A172 (cell line): ENCODE measurements around the gene GMPPA. TPM values are rescaled to one million over a fixed set of nuclear protein-coding genes. Genes with fewer than 3 reads are reported as not detected.

Experiments used
- DNase-seq: peaks from one replicate; pipeline ENCODE4 v3.0.0-alpha.2; 2015; ENCODE audit warnings: low spot score
- total RNA-seq: library from RNA; depleted of rRNA; stranded (reverse); fragments of >200 nt; shearing (Covaris generic); gene quantifications from 2 replicates; pipeline ENCODE4 v1.2.3, GENCODE V29; 2014

GMPPA gene
- total RNA-seq, 1 experiment from 2014 or later: 54.7 TPM

DNA sequence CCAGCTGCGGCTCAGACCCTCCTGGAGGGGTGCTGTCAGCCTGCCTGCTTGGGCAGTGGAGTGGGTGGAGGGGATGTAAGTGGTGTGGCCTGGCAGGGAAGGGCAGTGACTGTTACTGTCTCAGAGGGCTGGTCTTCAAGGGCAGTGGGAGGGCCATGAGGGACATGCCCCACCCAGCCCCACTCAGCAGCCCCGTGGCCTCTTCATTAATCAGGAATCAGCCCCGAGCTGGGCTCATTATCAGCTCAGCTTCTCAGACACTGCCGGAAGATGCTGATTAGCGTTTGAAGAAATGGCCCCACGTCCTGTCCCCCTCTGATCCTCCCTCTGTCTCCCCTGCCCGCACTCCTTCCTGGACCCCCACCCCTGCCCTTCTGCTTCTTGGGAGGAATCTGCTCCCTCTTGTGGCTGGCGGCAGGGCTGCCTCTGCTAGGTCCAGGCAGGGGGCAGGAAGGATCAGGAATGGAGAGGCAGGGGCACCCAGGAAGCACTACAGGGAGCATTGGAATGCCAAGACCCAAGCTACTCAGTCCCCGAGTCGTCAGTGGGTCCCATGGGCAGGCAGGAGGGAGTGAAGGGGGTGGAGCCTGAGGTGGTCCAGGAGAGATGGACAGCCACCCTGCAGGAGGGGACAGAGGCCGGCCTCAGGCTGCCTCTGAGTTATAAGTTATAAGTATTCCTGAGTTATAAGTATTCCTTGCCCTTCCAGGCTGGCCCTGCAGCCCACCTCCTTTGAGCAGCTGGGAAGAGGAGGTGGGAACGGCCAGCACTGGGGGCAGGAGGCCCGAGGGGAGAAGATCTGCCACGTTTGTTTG is 22.6 kb downstream of the GMPPA start:
- peak; percentile 83 for DNase-seq

DNA sequence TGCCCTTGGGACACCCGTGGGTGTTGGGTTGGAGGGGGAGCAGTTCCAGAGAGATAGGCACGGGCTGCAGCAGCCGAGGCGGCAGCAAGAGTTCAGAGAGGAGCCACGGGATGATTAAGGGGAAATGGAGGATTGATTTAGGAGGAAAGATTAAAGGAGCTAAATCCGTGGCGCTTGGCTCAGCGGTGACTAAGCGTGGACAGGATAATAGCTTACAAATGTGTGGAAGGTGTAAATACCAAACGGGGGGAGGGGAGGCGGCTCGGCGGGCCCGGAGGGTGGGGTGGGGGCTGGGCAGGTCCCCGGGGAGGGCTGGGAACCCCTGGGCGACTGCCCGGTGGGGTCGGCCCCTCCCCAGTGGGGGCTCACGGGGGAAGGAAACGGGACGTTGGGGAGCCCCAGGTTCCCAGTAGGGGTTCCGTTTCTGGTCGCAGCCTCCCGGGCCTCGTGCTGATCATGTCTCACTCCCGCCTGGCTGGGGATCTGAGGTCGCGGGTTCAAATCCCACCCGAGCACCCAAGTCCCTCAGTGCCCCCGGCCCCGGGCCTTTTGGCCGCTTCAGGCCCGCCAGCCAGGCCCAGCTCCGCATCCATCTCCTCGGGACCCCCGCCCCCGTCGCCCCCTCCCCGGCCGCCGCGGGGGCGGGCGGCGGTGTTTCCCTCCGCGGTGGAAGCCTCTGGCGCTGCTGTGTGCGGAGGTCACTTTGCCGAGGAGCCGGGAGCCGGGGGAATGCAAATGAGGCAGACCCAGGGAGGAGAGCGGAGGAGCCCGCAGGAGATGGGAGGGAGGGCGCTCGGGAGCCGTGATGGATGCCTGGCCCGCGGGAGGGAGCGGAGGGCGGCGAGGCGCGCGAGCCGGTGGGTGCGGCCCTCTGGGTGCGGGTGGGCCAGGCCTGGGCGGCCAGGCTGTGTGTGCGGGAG is 23.7 kb downstream of the GMPPA start:
- peak; percentile 95 for DNase-seq

DNA sequence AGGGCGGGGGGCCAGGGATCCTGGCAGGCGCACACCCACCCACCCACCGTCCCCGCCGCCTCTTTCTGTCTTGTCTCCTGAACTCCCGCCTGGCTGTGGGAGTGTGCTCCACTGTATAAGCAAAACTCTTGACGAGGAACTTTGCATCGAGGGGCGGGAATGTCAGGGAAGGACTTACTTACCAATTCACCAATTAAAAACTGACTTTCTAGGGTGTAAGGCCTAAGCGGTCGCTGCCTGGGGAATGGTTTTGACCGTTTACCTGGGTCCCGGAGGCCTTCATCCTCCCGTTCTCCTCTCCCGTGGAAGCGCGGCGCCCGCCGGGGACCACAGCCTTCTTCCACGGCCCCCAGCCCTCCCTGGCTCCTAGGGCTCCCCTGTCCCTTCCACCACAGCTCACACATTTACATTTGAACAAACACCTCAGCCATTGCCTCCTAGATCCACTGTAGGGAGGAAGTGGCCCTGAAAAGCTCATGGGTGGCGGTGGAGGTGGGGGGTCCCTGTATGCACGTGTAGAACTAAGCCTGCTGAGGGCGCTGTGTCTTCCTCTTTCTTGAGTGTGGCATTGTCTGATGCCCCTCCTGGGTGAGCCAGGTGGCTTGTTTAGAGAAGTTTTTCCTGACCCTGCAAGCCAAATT is 24.5 kb downstream of the GMPPA start:
- DNase-seq: peak; percentile 40

DNA sequence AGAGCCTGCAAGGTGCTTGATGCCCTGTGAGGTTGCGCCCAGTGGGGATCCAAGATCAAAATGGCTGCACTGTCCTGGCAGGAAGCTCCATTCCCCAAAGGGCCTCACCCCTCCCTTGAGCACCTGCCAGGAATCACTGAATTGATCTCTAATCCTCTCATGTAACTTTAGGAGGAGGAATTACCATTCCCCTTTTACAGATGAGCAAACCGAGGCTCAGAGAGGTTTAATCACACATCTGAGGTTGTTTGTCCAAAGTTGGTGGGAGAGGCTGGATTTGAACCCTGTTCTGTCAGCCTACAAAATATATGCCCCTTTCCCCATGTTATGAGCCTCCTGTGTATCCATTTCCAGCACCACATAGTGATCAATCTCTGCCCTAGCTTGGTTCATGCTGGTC is 26.1 kb downstream of the GMPPA start:
- no peak for DNase-seq

DNA sequence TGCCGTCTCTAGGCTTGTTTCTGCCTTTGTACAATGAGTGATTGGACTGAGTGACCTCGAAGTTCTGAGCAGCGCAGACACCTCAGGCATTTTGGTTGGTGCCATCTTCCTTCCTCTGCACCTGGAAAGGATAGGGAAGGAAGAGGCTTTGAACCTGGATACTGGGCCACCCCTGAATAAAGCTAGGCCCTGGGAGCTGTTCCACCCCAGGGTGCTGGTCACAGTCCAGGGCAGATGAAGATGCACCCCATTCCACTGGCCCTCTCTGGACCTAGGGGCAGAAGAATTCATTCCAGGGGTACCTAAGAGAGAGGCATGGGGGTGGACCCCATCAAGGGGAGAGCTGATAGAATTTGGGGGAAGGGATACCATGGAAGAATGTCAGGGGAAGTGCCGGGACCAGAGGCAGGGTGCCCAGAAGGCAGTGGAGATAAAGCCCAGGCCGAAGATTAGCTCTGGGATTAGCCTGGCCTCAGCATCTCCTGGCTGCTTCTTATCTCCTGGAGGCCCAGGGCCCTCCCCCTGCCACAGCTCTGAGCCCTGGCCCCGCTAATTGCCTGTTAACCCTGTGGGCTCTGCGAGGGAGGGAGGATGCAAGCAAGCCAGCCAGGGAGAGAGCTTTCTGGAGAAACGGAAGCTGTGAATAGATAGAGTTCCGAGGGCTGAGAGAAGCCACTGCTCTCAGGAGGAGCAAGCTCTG is 27.0 kb downstream of the GMPPA start:
- no peak for DNase-seq

DNA sequence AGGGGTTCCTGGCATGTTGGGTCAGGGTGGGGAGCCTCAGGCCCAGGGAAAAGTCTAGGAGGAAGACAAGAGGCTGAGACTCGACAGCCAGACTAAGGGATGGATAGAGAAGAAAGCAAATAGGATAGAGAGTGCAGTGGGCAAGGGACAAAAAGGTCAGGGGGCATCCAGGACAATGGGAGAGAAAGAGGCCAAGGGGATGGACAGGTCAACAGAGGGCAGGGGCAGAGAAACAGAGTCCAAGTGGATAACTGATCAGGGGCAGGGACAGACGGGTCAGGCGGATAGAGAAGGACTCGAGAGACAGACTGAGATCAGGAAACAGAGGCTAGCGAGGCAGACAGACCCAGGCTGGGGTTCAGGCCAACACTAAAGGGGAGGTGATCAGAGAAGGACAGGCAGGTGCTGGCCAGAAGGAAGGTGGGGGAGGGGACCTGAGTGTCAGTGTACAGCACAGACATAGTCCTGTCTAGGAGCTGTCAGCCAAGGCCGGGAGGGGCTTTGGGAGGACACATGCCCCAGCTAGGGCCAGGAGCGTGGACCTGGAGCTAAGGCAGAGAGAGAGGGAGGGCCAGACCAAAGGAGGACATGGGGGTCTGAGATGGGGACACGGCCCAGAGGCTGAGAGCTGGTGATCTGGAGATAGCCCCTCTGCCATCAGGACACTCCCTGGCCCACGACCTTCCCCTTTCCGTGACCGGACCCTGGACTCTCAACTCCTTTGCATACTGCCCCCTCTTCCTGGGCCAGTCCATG is 27.8 kb downstream of the GMPPA start:
- no peak for DNase-seq

DNA sequence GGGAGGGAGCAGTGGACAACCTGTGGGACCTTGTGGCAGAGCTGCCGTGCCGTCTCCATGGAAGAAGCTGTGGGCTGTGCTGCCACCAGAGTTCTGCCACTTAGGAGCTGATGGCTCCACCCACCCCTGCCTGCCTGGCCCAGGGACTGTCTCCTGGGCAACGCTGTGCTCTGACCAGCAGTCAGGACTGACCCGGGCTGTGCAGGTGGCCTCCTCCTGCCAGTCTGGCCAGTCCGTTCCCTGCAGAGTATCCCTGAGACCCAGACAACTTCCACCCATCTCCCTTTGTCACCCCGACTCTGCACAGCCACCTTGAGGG is 28.3 kb downstream of the GMPPA start:
- no peak for DNase-seq

DNA sequence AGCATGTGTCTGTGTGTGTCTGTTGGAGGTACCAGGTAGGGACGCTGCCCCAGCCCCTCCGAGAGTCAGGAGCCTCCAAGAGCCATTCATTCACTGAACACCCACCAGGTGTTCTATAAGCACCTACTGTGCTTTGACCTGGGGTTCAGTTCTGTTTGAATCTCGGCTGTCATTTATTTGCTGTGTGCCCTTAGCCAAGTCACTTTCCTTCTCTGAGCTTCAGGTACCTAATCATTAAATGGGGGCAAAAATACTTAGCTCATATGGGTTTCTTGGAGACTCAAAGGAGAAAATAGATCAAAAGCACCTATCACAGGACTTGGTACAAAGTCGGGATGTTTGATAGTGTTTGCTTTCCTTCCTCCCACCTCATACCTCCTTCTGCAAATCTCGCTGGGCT is 28.8 kb downstream of the GMPPA start:
- DNase-seq: no peak

DNA sequence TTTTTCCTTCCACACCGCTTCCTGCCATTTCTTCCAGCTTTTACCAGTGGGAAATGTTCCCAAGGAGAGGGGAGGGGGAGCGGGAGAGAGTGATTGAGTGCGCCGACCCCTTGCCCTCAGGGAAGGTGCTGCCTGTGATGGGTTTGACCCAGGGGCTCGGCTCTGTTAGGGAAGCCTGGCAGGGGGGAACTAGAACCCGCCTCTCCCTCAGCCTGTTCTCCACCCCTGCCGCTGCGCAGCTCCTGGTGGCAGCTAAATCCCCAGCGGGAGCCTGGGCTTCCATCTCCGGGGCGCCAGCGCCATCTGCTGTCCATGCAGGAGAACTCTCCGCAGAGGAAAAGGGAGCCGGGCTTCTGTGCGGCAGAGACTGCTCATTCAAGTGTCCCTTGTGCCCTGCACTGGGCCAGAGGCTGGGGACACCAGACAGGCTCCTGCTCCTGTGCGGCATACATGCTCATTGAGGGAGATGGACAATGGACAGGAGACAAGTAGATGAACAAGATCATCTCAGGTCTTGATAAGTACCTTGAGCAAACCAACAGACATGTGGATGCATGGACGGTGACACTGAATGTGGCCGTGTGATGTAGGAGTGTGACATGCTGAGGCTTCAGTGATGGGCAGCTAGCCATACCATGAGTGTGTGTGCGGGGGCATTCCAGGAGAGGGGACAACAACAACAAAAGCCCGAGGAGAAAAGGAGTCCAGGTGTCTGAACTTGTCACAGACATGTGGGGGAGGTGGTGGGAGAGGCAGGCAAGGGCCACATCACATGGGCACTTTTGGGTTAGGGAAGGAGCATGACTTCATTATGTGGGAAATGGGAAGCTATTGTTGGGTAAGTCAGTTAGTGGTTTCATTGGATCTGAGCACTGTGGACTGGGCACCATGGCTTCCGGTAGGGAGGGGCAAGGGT is 31.6 kb downstream of the GMPPA start:
- DNase-seq: peak; percentile 86

DNA sequence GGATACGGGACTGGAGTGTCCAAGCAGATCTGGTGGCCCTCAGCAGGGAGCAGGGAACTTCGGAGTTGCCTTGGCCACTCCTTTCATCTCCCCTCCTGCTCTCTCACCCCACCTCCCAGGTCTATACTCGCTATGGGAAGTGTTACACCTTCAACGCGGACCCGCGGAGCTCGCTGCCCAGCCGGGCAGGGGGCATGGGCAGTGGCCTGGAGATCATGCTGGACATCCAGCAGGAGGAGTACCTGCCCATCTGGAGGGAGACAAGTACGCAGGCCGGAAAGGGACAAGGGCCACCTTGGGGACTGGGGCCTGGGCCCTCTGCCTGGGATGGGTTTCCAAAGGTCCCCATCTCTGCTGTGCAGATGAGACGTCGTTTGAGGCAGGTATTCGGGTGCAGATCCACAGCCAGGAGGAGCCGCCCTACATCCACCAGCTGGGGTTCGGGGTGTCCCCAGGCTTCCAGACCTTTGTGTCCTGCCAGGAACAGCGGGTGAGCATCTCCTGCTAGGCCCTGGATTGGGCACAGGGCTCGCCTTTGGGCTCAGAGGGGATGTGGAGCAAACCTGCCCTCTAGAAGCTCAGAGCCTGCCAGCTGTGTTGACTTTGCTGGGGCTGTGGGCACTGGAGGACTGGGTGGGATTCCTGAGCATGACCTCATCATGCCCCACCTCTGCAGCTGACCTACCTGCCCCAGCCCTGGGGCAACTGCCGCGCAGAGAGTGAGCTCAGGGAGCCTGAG is 33.1 kb downstream of the GMPPA start:
- DNase-seq: no peak

DNA sequence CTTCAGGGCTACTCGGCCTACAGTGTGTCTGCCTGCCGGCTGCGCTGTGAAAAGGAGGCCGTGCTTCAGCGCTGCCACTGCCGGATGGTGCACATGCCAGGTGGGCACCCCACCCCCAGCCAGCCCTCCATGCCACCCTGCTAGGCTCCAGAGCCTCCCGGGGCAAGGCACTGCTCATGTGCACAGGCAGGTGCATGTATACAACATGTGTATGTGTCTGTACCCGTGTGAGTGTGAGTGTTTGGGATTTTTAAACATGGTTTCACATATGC is 33.6 kb downstream of the GMPPA start:
- no peak for DNase-seq

DNA sequence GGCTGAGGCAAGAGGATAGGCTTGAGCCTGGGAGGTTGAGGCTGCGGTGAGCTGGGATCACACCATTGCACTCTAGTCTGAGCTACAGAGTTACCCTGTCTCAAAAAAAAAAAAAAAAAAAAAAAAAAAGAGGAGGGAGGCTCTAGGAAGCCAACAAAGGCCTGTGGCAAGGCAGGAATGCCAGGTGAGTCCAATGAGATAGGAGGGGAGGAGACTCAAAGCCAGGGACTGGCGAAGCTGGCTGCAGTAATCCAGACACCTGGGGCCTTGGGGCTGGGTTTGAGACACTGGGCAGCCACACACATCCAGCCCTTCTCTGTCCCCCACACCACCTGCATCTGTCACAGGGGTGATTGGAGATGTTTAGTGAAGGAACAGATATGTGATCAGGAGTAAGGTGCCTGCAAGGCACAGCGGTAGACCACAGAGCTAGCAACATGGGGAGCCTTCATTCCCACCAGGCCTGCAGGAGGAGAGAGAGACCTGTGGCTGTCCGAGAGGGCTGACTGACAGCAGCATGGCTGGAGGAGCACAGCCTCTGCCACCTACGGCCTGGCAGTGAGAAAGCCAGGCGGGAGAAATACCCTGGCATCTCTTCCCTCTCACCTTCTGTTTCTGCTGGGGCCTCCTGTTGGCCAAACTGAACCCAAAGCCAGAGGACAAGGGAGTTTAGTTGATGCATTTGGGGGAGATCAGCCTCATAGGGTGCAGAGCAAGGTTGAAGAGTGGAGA is 35.4 kb downstream of the GMPPA start:
- DNase-seq: no peak

DNA sequence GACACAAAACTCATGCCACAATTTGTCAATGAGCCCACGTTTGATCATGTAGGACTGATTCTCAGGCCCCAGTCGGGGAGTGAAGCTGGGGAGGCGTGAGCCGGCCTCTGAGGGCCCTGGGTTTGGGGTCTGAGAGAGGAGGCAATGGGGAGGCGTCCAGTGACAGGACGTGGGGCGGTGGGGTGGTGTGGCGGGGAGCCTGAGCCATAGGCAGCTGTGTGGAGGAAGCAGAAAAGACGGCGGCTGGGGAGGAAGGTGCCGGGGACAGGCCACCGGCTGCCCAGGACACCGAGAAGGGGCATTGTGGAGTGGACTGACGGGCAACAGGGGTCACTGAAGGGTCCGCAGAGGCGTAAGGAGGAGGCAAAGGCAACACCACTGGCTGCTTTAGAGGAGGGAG is 37.7 kb downstream of the GMPPA start:
- no peak for DNase-seq

DNA sequence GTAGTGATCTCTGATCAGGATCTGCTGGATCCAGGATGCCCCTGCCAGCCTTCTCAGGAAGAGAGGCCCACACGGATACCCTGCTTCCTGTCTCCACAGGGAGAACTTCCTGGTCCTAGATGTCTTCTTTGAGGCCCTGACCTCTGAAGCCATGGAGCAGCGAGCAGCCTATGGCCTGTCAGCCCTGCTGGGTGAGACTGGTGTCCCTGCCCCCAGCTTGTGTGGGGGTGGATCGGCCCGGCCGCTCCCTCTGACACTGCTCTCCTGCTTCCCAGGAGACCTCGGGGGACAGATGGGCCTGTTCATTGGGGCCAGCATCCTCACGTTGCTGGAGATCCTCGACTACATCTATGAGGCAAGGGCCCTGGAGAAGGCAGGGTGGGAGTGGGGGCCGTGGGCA is 38.3 kb downstream of the GMPPA start:
- no peak for DNase-seq

DNA sequence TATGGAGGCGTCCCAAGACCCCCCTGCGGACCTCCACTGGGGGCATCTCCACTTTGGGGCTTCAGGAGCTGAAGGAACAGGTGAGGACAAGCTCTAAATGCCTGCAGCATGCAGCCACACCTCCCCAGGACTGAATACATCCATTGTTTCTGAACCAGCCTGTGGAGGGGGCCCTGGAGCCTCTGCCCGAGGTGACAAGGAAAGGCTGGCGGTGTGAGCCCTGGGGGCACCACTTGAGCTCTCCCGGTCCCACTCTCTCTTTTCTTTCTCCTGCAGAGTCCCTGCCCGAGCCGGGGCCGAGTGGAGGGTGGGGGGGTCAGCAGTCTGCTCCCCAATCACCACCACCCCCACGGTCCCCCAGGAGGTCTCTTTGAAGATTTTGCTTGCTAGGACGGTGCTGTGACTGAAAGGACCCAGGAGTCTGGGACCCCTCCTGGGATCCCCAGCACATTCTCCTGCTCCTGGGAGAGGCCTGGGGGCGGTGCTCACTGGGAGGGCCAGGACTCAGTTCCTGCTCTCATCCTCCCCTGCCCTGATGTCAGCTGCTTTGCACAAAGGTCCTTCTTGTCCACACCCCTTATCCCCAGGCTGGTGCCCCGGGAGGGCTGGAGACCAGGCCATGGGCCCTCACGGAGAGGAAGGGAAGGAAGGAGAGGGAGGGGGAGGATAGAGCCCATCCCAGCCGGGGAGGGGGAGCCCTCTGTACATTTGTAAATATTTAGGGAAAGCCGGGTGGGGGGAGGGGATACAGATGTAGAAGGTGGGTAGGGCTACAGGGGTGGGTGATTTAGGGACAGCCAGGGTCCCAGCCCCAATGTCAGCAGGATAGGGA is 39.2 kb downstream of the GMPPA start:
- DNase-seq: no peak

DNA sequence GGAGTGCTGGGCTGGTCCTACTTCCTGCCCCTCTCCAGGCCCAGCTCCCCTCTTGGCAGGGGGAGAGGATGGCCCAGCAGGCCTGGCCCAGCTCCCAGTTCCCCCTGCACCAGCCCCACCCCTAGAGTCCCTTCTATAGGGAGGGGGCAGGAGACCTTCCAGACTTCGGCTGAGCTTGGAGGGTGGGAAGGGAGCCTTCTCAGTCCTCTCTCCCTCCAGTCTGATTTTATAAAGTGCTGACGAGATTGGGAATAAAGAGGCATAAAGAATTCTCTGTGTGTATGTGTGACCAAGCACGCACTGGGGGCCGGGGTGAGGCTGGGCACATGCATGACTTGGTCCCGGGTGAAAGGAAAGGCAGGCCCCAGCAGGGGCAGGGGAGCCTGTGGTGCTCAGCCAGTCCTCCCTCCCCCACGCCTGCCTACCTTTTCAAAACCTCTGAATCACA is 39.8 kb downstream of the GMPPA start:
- no peak for DNase-seq

DNA sequence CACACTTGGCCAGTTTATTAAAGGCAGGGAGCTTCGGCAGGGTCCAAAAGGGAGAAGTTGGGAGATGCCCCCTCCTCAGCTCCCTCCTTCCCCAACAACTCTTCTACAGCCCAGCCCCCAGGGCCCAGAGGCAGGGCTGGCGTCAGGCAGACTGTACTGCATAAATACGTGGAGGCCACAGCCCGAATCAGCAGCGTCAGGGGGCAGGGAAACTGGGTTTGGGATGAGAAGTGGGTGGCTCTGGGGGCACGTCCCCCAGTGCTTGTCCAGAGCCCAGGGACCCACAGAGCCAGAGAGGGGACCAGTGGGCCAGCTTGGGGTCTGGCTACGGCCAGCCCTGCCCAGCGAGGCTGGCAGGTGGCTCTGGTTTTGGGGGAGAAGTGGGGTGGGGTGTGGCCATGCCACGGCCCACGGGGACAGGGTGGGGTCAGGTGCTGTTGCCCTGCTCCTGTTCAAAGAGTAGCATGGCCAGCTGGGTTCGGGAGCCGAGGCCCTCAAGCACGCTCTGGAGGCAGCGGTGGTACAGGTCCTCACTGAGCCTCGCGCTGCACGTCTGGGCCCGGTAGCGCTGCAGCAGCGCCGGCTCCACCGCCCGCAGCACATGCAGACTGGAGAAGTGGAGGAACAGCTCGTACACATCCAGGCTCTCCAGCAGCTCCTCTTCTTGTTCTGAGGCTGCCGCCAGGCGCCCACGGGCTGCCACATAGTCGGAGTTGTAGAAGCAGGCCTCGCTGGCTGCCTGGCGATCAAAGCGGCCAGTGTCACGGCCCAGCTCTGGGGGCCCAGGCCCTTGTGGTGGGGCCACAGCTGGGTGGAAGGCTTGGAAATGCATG is 40.5 kb downstream of the GMPPA start:
- no peak for DNase-seq
